GM12872 (cell line): Measurements from ENCODE around the gene CNN2.

Source experiments
- CTCF ChIP-seq: IDR thresholded peaks from 3 replicates; pipeline ENCODE4 v1.5.1; 2011; ENCODE audit warnings: low read depth, mild to moderate bottlenecking, low read length, moderate library complexity; ENCODE audit not compliant: insufficient read depth

The CNN2 gene

GRCh38 chr19:1041835-1042685 is 15.7 kb downstream of the CNN2 start:
- no peak for TF ChIP-seq CTCF

- TF ChIP-seq CTCF, result no peak
Measured at GRCh38 chr19:1042689-1043511, 16.5 kb downstream of the CNN2 start.

GRCh38 chr19:1045247-1045603 is 18.8 kb downstream of the CNN2 start:
- no peak for TF ChIP-seq CTCF

GRCh38 chr19:1046117-1046626 is 19.8 kb downstream of the CNN2 start:
- TF ChIP-seq CTCF, result no peak

GRCh38 chr19:1046836-1047695 is 20.7 kb downstream of the CNN2 start:
- no peak for TF ChIP-seq CTCF

- TF ChIP-seq CTCF, result no peak
Measured at GRCh38 chr19:1047696-1048147, 21.3 kb downstream of the CNN2 start.
